ENCODE results near the gene COQ8A.
"Not testable (repeated sequence)": the region's sequence is repeated elsewhere in the genome, so short reads cannot be mapped to it uniquely, and the experiment has no call there.

COQ8A gene

DNA sequence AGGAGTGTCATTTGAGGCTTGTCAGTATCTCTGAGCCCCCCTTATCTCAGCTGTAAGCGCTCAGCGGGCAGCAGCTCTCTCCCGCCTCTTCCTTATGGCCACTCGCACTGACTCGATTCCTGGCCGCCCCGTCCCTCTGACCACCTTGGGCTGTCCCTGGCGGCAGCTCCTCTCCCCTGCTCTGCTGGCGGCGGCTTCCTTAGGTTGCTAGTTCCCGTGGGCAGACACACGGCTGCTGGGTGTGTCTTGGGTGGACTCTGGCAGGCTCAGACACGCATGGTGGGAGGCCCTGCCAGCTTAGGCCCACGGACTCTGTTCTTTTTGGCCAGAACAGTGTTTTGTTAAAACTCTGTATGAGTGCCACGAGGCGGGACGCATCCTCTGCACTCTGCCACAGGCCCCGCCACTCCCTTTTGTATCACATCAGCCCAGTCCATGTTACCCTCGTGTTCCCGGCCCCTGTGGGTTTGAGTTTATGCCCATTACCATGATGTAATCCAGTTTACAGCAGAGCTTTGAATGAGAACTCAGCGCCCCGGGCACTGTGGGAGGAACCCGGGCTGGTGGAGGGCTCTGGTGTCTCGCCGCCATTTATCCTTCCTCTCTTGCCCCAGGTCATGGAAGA lies 45.9 kb downstream of the COQ8A start:
- no peak for DNase-seq

DNA sequence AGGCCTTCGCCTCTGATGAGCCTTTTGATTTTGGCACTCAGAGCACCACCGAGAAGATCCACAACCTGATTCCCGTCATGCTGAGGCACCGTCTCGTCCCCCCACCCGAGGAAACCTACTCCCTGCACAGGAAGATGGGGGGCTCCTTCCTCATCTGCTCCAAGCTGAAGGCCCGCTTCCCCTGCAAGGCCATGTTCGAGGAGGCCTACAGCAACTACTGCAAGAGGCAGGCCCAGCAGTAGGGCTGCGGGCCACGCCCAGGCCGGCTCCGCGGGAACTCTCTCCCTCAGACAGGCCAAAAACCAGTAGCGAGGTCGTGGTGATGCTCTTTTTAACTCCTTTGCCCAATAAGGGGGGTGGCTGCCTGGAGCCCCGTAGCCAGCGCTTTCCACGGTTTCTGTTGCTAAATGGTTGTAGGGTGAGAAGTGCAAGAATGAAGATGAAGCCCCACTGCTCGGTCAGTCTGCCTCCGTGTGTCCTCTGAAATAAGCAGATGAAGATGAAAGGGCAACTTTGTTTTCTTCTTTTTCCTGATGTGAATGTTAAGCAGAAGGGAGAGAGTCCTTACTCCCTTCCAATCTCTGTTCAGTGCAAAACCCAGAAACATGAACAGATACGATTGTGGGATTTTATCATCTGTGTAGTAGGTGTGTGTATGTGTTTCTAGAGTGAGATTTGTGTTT lies 46.5 kb downstream of the COQ8A start:
- no peak for DNase-seq

DNA sequence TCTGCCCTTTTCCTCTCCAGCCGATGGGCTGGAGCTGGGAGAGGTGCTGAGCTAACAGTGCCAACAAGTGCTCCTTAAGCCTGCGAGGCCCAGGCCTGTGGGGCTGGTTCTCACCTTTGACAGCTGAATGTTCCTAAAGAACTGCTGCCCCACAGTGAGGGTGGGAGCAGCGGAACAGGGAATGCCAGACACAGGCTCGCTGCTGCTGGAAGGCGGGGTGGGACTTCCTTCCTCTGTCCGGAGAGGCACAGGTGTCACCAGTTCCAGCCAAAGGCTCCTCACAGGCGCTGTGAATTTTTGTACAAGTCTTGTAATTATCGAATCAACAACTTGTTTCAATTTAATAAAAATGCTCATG lies 47.1 kb downstream of the COQ8A start:
- DNase-seq, result no peak

DNA sequence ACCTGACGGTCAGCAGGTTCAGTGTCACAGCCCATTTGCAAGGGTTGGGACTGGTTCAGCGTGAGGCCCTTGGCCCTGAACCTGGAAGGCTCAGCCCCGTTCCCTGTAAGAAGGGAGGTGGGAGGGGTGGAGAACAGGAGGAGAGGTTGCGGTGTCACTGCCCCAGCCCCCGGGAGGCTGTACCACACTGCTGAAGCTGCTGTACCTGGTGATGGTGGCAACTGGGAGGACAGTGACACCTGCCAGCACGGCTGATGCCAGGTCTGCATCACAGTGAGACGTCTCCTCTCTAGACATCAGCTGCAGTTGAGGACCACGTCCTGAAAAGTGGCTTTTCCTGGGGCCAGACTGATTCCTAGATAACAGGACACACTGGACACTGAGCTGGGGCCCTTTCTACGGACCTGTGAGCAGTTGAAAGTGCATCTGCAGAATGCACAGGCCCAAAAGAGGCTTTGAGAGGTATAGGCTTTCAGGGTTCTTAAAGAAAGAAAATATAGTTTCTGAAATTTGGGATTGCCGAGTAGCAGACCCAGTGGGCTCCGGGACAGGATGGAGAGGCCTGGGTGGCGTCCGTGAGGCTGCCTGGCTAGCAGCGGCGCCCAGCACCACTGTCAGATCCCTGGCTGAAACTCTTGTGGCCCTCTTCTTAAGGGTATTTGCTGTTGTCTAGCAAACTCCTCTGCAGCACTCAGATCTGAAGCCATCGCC lies 47.7 kb downstream of the COQ8A start:
- no peak for DNase-seq

DNA sequence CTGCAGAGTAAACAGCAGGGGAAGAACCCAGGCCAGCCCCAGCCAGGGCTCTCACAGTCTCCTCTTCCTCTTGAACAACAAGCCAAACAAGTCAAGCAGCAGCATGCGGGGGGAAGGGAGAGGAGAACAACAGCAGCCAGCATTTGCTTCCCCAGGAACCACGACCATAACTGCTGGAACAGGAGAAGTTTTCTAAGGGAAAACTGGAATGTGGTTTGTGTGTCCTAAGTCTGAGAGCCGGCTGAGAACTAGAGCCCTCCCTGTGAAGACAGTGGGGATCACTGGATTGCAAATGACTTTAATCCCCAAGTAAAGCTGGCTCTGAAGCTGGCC lies 48.2 kb downstream of the COQ8A start:
- DNase-seq, result no peak

DNA sequence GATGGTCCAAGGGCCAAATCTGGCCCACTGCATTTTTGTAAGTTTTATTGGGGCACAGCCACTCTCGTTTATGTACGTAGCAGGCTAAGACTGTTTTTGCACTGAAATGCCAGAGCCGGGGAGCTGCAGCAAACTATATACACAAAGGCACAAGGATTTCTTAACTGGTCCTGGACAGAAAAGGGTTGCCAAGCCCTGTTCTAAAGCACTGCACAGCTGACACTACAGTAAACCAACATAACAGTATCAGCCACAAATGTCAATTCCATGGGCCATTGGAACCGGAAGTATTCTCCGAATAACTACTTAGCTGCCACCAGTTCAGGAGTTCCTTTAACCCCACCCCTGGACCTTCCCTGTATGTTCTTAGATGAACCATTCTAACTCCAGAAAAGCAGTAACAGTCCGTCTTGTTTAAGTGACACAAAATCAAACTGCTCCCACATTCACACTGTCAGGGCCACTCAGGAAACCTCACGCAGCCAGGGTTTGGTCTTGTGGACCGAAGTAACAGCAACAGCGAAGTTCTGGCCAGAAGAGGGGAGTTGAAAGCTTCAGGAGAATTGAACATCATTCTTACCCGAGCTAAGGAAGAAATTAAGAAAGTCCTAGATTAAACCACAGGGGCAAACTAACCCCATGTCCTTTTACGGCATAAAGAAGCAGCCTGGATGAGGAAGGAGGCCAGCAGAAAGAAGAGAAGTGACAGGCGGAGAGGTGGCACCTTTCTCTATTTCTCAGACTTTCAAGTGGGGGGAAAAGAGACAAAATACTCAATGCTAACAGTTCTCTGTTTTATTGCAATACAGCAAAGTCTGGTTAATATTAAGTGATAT lies 49.2 kb downstream of the COQ8A start:
- no peak for DNase-seq

DNA sequence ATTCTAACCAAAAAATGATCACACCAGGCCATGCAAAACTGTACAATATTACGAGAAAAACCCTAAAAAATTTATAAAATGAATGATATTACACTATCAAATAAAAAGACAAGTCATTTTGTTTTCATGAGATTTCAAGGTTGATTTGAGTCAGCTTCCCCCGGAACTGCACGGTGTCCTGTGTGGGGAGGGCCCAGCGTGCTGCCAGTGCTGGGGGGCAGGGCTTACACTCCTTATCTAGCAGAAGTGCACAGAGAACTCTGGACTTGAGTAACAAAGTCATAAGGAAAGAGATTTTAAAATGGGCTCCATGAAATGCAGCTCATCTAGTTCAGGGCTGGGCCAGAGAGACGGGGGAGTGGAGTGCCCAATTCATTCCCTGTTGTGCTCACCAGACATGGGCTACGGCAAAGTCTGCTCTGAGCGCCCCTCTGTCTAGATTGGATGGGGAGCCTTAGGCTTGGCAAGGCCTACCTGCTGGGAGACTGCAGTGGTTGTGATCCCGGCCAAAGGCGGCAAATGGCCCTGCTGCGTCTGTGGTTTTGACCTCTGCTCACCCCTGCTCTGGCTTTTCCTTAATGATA lies 50.1 kb downstream of the COQ8A start:
- no peak for DNase-seq

DNA sequence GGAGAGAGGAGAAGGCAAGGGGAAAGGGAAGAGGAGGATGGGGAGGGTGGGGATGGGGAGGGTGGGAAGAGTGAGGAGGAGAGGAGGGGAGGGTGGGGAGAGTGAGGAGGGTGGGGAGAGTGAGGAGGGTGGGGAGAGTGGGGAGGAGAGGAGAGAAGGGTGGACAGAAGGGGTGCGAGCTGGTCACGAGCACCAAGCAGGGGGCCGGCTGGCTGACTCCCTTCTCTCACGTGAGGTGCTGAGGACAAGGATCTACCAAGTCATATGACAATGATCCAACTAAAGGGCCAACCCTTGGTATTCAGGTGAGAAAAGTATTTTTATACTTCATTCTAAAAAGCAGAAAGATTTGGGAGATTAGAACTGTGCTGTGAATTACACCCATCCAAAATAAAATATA lies 51.8 kb downstream of the COQ8A start:
- no peak for DNase-seq

DNA sequence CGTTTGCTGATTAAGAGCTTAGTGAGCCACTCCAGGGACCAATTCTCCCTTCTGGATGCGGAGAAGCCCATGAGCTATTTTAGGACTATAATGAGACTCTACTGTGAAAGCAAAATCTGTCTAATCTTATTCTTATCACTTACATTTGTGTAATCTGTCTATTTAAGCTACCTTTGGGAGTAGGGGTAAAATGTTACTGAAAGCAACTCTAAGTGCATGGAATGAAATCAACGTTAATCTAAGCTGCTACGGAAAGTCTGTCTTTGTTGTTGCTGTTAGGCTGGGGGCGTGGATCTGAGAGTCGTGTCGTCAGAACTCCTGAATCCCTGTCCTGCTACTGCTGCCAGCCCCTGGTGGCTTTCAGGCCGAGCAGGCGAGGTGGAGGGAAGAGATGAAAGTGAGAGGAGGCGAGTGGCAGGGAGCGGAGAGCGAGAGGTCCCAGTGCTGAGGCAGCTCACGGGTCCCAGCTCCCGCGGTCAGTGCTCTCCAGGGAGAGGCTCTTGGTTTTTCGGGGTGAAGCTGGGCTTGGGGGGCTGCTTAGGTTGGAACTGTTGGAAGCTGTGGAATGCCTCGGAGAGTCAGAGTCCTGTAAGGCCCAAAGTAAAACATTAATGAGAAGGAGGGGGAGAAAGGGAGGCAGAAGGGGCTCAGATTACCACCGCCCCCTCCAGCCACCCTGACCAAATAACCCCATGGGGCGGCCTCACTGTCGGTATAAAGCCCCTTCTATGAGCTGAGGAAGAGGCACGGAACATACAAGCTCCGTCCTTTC lies 53.9 kb downstream of the COQ8A start:
- no peak for DNase-seq

DNA sequence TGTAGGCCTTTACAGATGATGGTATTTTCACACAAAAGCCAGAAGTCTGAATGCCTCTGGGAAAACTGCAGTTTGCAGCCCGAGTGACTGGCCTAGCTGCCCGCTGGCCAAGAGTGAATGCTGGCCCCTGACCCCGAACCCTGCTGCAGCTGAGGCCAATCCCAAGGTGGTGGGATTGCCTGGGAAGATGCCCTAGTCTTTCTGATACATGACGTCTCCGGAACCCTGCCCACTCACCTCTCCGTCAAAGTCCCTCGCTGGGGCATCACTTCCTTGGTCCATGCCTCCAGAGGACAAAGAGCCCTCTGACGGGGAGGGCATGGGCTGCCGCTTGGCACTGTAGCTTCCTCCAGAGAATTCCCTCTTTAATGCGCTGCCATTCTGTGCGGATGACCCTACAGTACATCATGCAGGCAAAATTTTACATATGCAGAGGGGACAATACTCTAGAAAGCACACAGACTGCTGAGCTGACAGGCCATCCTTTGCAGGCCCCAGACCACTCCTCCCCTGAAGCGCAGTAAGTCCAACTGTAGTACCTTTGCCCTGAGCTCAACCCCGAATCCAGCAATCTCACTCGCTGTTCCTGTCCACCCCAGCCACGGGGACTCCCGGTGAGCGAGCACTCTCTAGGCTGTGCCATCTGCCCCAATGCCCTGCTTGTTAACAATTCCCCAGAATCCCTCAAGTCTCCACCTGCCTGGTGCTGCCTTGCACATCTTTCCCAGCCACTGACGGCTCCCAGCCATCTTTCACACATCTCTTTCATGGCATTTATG lies 54.7 kb downstream of the COQ8A start:
- peak; percentile 14 for DNase-seq

DNA sequence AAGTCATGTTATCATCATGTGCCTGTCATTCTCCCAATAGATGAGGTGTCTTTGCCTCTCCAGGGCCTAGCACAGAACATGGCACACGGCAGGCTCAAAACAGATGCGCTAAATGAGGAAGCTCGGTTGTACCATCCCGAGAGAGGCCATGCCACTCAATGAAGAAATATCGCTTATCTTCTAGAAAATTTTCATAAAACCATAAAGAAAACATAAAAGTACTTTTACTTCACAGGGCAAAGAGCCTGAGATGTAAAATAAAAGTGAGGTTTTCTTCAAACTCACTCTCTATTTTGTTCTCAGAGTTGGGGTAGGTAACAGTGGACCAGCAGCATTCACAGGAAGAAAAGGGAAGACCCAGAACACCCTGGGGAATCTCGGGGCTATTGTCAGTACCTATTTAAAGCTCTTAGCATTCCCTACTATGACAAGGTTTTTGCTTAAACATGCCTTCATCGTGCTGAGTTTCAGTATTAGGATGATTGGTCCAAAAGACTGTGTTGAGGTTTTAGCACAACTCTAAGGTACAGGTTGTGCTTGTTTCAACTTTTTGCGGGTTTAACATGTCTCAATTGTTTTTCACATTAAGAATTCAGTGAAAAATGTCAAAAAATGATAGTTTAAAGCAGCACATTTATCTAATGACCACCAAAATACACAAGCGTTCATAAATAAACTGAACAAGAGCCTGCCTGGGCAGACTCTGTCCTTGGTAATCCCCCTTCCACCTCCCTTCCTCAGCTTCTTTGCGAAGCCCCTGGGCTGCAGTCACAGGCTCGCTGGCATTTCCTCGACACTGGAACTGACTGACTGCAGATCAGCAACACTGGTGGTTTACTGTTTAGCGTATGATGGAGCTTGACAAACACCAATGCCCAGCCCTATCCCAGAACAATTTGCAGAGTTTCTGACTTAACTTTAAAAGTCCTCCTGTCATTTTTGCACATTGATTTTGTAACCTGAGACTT lies 55.6 kb downstream of the COQ8A start:
- no peak for DNase-seq

DNA sequence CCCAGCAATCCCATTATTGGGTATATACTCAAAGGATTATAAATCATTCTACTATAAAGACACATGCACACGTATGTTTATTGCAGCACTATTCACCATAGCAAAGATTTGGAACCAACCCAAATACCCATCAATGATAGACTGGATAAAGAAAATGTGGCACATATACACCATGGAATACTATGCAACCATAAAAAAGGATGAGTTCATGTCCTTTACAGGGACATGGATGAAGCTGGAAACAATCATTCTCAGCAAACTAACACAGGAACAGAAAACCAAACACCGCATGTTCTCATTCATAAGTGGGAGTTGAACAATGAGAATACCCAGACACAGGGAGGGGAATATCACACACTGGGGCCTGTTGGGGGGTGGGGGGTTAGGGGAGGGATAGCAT lies 59.5 kb downstream of the COQ8A start:
- not testable (repeated sequence) for DNase-seq

DNA sequence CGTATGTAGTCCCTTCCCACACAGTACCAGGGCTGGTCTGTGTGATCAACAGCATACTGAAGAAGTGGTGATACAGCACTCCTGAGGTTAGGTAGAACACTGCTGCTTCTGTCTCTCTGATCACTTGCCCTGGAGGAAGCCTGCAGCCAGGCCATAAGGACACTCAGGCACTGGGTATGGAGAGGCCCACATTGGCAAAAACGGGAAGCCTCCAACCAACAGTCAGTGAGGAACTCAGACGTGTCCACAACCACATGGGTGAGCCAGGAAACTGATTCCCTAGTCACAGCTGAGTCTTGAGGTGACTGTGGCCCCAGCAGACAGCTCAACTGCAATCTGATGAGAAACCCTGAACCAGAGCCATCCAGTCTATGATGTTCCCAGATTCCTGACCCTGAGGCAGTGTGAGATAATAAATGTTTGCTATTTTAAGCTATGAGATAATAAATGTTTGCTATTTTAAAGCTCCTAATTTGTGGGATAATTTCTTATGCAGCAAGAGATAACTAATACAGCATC lies 62.5 kb downstream of the COQ8A start:
- no peak for DNase-seq

DNA sequence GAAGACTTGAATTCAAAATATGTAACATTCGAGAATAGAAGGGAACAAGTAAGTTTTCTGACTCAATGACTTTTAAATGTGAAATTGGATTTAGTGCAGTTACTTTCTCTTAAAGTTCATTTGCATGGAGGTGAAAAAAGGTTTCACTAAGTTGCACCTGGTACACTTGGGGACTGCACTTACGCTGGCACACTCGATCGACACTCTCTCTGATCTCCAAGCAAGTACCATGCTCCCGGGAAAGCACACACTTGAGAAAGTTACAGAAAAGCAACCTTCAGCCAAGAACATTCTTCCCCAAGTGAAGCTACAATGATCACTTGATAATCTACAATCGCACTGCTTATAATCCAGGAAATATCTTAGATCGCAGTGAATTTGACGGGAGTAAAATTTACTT lies 63.1 kb downstream of the COQ8A start:
- no peak for DNase-seq

DNA sequence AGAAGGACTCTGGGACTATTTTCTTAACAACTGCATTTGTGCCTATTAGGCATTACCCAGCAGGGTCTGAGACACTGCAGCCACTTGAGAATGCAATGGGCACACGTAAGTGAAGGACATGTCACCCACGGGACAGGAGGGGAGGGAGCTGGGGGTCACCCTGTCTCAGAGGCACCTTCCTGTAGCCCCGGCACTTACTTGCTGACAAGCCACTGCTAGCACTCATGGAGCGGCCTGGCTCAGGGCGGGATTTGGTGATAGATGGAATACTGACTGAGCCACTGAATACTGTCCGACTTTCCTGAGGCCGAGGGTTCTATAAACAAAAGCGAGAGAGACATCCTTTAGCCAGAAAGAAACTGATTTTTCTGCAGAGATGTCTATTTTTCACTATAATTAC lies 64.7 kb downstream of the COQ8A start:
- DNase-seq, result no peak

DNA sequence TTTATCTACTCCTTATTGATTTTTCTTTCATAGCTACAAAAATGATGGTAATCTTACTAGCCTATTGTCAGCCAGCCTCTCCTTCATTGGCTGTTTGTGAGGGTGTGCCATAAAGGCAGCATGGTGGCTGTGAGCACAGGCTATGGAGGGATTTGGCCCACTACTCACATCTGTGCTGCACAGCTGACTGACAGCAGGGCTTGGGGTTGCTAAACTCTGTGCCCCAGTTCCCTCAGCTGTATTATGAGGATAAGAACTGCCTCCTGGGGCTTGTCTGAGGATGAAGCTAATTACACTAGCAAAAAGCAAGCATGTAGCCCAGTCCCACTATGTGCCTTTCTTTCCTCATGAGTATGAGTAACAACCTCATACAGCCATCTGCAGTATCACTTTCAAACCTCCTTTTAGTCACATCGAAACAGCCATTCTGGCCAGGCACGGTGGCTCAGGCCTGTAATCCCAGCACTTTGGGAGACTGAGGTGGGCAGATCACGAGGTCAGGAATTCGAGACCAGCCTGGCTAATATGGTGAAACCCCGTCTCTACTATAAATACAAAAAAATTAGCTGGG lies 66.2 kb downstream of the COQ8A start:
- DNase-seq, result no peak

DNA sequence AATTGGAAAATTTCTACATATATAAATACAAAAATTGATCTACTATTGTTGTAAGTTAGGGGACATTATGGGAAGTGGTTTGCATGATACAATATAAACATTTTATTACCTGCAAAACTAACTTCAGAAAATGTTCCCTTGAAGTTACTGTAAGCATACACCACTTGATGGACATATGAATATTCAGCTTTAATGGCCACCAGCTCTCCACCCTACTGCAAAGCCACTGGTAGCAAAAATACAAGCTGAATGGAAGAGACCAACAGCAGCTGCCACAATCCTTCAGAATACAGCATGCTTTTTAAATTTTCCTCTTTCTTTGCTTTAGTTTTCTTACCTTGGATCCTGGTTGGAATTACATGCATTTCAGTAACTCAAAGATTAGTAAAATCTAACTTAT lies 69.8 kb downstream of the COQ8A start:
- DNase-seq, result no peak

DNA sequence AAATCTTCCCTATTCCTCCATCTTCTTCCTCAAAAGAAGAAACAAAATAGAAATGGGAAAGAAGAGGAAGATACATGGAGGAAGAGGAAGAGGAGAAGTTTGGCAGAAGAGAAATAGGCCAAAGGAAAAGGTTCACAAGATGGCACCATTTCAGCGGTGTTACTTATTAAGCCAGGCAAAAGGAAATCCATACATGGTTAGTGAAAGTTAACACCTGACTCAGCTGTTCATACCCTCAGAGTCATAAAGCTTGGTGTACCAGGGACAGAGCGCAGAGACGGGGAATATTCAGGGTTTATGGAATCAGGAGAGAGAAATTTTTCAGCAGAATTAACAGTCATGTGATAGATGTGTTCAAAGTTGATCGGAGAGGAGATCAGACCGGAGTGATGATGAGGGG lies 70.6 kb downstream of the COQ8A start:
- DNase-seq, result no peak

DNA sequence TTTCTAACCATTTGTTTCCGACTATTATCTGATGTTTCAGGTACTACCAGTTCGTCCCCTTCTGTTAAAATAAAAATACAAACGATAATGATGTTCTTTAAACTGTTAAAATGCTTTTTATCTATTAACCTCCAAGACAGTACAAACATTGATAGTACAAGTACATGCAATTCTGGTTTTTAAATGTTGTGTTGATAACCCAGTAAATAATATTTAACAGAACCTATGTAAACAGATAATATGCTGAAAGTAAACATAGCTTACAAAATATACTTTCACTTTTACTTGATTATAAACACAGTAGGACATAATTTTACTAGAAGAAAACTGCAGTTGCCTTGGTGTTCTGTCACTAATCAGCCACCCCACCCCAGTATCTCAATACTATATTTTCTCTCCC lies 76.9 kb downstream of the COQ8A start:
- no peak for DNase-seq

DNA sequence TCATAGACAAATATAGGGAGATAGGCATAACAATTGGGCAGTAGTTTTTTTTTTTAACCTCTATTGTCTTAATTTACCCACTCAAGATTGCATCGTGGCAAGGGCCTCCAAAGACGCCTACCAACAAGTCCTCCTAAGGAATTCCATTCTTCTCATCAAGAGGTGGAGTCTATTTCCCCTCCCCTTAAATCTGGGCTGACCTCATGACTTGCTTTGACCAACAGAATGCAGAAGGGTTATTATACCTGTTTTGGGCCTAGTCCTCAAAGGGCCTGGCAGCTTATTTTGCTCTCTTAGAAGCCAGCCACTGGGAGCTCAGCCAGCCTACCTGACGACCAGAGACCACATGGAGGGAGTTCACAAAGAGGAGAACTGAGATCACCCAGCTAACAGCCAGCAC lies 92.3 kb downstream of the COQ8A start:
- no peak for DNase-seq
